HEK293T (cell line): ENCODE measurements around the gene CDH4.

Experiments used
- BHLHE40 ChIP-seq: fragments of 450-650 bp; IDR thresholded peaks from 2 replicates; pipeline ENCODE4 v1.6.1; 2016; ENCODE audit warnings: mild to moderate bottlenecking, moderate library complexity, borderline replicate concordance
- ELF4 ChIP-seq: fragments of 450-650 bp; IDR thresholded peaks from 2 replicates; pipeline ENCODE4 v1.6.1; 2017; ENCODE audit warnings: antibody characterized with exemption
- FOXA1 ChIP-seq: fragments of 450-650 bp; IDR thresholded peaks from 2 replicates; pipeline ENCODE4 v1.6.1; 2016; ENCODE audit warnings: mild to moderate bottlenecking
- L3MBTL2 ChIP-seq: fragments of 450-650 bp; conservative IDR thresholded peaks from 2 replicates; pipeline ENCODE4 v1.6.1; 2016; ENCODE audit warnings: mild to moderate bottlenecking
- SUZ12 ChIP-seq: fragments of 450-650 bp; IDR thresholded peaks from 2 replicates; pipeline ENCODE4 v1.6.1; 2016; ENCODE audit warnings: mild to moderate bottlenecking
- TF ChIP-seq, protein P1 (sequence below): fragments of 450-650 bp; IDR thresholded peaks from 2 replicates; pipeline ENCODE4 v1.6.1; 2016

DNA sequence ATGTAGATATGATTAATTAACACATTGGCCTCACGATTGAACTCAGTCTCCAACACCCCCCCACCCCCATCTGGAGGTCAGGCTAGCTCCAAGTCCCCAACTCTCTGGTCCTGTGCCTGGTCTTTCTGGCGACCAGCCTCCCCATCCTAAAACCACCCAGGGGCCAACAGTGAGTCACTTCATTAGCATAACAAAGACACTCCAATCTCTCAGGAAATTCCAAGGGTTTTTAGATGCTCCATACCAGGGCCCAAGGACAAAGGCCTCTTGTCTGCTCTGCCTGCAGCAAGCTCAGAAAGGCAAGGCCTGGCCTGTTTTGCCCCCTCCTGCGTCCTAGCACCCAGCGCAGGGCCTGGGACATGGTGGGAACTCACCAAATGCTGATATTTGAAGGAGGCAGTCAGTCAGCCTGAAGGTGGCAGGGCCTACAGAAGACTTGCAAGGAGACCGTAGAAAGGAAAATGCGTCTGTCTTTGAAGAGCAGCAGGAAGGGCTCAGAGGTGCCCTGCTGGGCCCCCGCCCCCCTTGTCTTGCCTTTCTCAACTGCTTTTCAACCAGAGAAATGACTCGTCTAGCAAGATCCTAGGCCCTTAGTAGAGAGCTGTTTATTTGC lies 184.7 kb downstream of the CDH4 start:
- TF ChIP-seq, protein P1, sequence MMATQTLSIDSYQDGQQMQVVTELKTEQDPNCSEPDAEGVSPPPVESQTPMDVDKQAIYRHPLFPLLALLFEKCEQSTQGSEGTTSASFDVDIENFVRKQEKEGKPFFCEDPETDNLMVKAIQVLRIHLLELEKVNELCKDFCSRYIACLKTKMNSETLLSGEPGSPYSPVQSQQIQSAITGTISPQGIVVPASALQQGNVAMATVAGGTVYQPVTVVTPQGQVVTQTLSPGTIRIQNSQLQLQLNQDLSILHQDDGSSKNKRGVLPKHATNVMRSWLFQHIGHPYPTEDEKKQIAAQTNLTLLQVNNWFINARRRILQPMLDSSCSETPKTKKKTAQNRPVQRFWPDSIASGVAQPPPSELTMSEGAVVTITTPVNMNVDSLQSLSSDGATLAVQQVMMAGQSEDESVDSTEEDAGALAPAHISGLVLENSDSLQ, result no peak
- TF ChIP-seq ELF4, result no peak
- TF ChIP-seq SUZ12, result no peak
- TF ChIP-seq L3MBTL2, result no peak
- TF ChIP-seq FOXA1, result no peak
- no peak for TF ChIP-seq BHLHE40
